ENCODE measurements around the gene PSMB9.
A peak's percentile ranks its signal among the peaks of the same experiment; 100 is the strongest.

The PSMB9 gene

DNA sequence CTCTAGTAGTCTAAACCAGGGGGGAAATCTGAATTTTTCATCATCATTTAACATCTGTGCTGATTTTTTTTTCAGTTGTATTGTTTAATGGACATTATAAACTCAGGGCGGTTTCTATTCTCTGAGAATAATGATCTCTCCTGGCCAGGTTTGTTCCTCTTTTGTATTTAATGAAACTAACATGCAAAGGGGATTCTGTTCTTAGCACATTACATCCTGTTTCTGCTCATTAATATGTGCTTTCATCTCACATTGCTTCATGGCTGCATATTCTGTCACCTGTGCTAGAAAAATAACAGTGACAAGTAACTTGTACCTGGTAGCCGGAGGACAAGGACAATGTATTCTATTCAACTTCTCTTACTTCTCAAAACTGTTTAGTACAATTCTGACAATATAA, 38.0 kb upstream of the PSMB9 start:
- TF ChIP-seq CTCF (IDR thresholded peaks at IDR 0.05; ENCODE audit: unreplicated experiment in 3 of 3): no peak
- H3K27me3 Mint-ChIP-seq (ENCODE audit: low read depth): peaks cover 24% of the 10 kb centered on the region
- no peak overlapping the region for H3K27ac Mint-ChIP-seq
- H3K9me3 Mint-ChIP-seq: no peaks in the 10 kb centered on the region
- no peak overlapping the region for H3K4me3 Mint-ChIP-seq
- H3K36me3 Mint-ChIP-seq (ENCODE audit: low read depth): no peaks in the 10 kb centered on the region
- H3K4me1 Mint-ChIP-seq: no peaks in the 10 kb centered on the region

- no peaks in the 10 kb centered on the region for H3K4me1 Mint-ChIP-seq
- no peak within 1 kb of the TSS for H3K4me3 Mint-ChIP-seq
- peaks cover 24% of the 10 kb centered on the region for H3K27me3 Mint-ChIP-seq (ENCODE audit: low read depth)
- no peak within 1 kb of the TSS for H3K27ac Mint-ChIP-seq
- no peaks in the 10 kb centered on the region for H3K36me3 Mint-ChIP-seq (ENCODE audit: low read depth)
- no peak for TF ChIP-seq CTCF (IDR thresholded peaks at IDR 0.05; ENCODE audit: unreplicated experiment in 3 of 3)
- H3K9me3 Mint-ChIP-seq: no peaks in the 10 kb centered on the region
Observed at GRCh38 chr6:32816746-32817204, 37.2 kb upstream of the PSMB9 start, which contains the start of gene HLA-DOB. HLA-DOB (minus strand) TSS chr6:32817002; CDS start chr6:32816951, 51 bp downstream.

GRCh38 chr6:32818867-32819266, 35.1 kb upstream of the PSMB9 start:
- TF ChIP-seq CTCF (IDR thresholded peaks at IDR 0.05; ENCODE audit: unreplicated experiment in 3 of 3): no peak
- H3K27ac Mint-ChIP-seq: no peak overlapping the region
- H3K4me3 Mint-ChIP-seq: no peak overlapping the region
- no peaks in the 10 kb centered on the region for H3K36me3 Mint-ChIP-seq (ENCODE audit: low read depth)
- peaks cover 13% of the 10 kb centered on the region for H3K27me3 Mint-ChIP-seq (ENCODE audit: low read depth)
- no peaks in the 10 kb centered on the region for H3K4me1 Mint-ChIP-seq
- H3K9me3 Mint-ChIP-seq: no peaks in the 10 kb centered on the region

- Mint-ChIP-seq H3K4me3 (no peak overlapping the region), H3K36me3 (ENCODE audit: low read depth) (no peaks in the 10 kb centered on the region), H3K27ac (no peak overlapping the region), H3K27me3 (ENCODE audit: low read depth) (peaks cover 9% of the 10 kb centered on the region), H3K4me1 (no peaks in the 10 kb centered on the region), H3K9me3 (no peaks in the 10 kb centered on the region)
- no peak for TF ChIP-seq CTCF (IDR thresholded peaks at IDR 0.05; ENCODE audit: unreplicated experiment in 3 of 3)
Observed at GRCh38 chr6:32819729-32820128, 34.3 kb upstream of the PSMB9 start.

- Mint-ChIP-seq H3K9me3 (no peaks in the 10 kb centered on the region), H3K4me3 (no peak overlapping the region)
- TF ChIP-seq CTCF (IDR thresholded peaks at IDR 0.05; ENCODE audit: unreplicated experiment in 3 of 3): peak; percentile 31 to 44 (median 33)
Observed at GRCh38 chr6:32825966-32826365, 28.0 kb upstream of the PSMB9 start.

GRCh38 chr6:32827025-32827424, 27.0 kb upstream of the PSMB9 start:
- no peak for TF ChIP-seq CTCF (IDR thresholded peaks at IDR 0.05; ENCODE audit: unreplicated experiment in 3 of 3)
- no peaks in the 10 kb centered on the region for H3K36me3 Mint-ChIP-seq (ENCODE audit: low read depth)
- H3K27me3 Mint-ChIP-seq (ENCODE audit: low read depth): peaks cover 13% of the 10 kb centered on the region
- H3K9me3 Mint-ChIP-seq: no peaks in the 10 kb centered on the region
- no peak overlapping the region for H3K27ac Mint-ChIP-seq
- no peaks in the 10 kb centered on the region for H3K4me1 Mint-ChIP-seq
- H3K4me3 Mint-ChIP-seq: no peak overlapping the region

More at GRCh38 chr6:32825966-32826365, 28.0 kb upstream of the PSMB9 start:
- Mint-ChIP-seq H3K27me3 (ENCODE audit: low read depth) (peaks cover 7% of the 10 kb centered on the region), H3K4me1 (no peaks in the 10 kb centered on the region), H3K36me3 (ENCODE audit: low read depth) (no peaks in the 10 kb centered on the region), H3K27ac (no peak overlapping the region)

Data from nephron (organoid).